HG02885 (cell line): ENCODE measurements around the gene TM4SF4.

Experiments
- ATAC-seq: cut with Tn5 transposase; IDR thresholded peaks from one replicate; pipeline ENCODE4 v1.9.1; 2021; ENCODE audit warnings: mild to moderate bottlenecking; ENCODE audit not compliant: unreplicated experiment, poor library complexity

Gene TM4SF4

GRCh38 chr3:149480326-149481017, 6.0 kb downstream of the TM4SF4 start:
- ATAC-seq = peak; percentile 98

- ATAC-seq = no peak
Observed at GRCh38 chr3:149481056-149481455, 6.6 kb downstream of the TM4SF4 start.

- ATAC-seq = no peak
Observed at GRCh38 chr3:149481491-149481890, 7.0 kb downstream of the TM4SF4 start.

GRCh38 chr3:149486726-149487125, 12.2 kb downstream of the TM4SF4 start:
- no peak for ATAC-seq

- ATAC-seq = peak; percentile 85
Observed at GRCh38 chr3:149487598-149488197, 13.2 kb downstream of the TM4SF4 start.

GRCh38 chr3:149489060-149489690, 14.7 kb downstream of the TM4SF4 start:
- ATAC-seq = no peak

- ATAC-seq = no peak
Observed at GRCh38 chr3:149490260-149490971, 15.9 kb downstream of the TM4SF4 start.

GRCh38 chr3:149493315-149494021, 19.0 kb downstream of the TM4SF4 start:
- no peak for ATAC-seq

- ATAC-seq = no peak
Observed at GRCh38 chr3:149494022-149494758, 19.7 kb downstream of the TM4SF4 start.

GRCh38 chr3:149494759-149495580, 20.5 kb downstream of the TM4SF4 start:
- ATAC-seq = no peak

- ATAC-seq = no peak
Observed at GRCh38 chr3:149495581-149496125, 21.2 kb downstream of the TM4SF4 start.

- ATAC-seq = no peak
Observed at GRCh38 chr3:149496891-149497290, 22.4 kb downstream of the TM4SF4 start.

GRCh38 chr3:149497966-149498670, 23.6 kb downstream of the TM4SF4 start:
- no peak for ATAC-seq

GRCh38 chr3:149501524-149501923, 27.0 kb downstream of the TM4SF4 start:
- ATAC-seq = no peak

- no peak for ATAC-seq
Observed at GRCh38 chr3:149502438-149502837, 27.9 kb downstream of the TM4SF4 start.

- no peak for ATAC-seq
Observed at GRCh38 chr3:149506540-149506939, 32.0 kb downstream of the TM4SF4 start.

GRCh38 chr3:149506965-149507364, 32.5 kb downstream of the TM4SF4 start:
- no peak for ATAC-seq
